BE2C (cell line): ENCODE data around the gene PDCD4.

ENCODE experiments used
- DNase-seq: peaks from one replicate; pipeline ENCODE4 v3.0.0-alpha.2; 2020
- H3K27me3 ChIP-seq: fragments of 250-450 bp; sonication (Bioruptor Pico); 2 replicates; pipeline ENCODE4 v1.5.1; 2020; ENCODE audit warnings: mild to moderate bottlenecking
- H3K36me3 ChIP-seq: fragments of 250-450 bp; sonication (Bioruptor Pico); 2 replicates; pipeline ENCODE4 v1.5.1; 2020; ENCODE audit warnings: mild to moderate bottlenecking
- H3K4me1 ChIP-seq: fragments of 250-450 bp; sonication (Bioruptor Pico); 2 replicates; pipeline ENCODE4 v1.5.1; 2020
- H3K4me3 ChIP-seq: 2 replicates; pipeline ENCODE4 v1.5.1; 2011; ENCODE audit warnings: low read depth, low read length
- H3K9me3 ChIP-seq: fragments of 250-450 bp; sonication (Bioruptor Pico); 2 replicates; pipeline ENCODE4 v1.5.1; 2020
- CTCF ChIP-seq: IDR thresholded peaks from 2 replicates; pipeline ENCODE4 v1.5.1; 2012; ENCODE audit warnings: mild to moderate bottlenecking, low read depth, low read length

Gene PDCD4

GRCh38 chr10:110919971-110920881, 48.5 kb downstream of the PDCD4 start:
- H3K4me1 ChIP-seq = no peaks in the 10 kb centered on the region
- TF ChIP-seq CTCF = no peak
- peak; percentile 44 for DNase-seq
- no peaks in the 10 kb centered on the region for H3K36me3 ChIP-seq
- H3K9me3 ChIP-seq = no peaks in the 10 kb centered on the region
- H3K4me3 ChIP-seq = peak overlapping the region; percentile 78
- no peaks in the 10 kb centered on the region for H3K27me3 ChIP-seq

GRCh38 chr10:110923856-110924493, 52.2 kb downstream of the PDCD4 start:
- Histone ChIP-seq H3K27me3 (no peaks in the 10 kb centered on the region), H3K36me3 (no peaks in the 10 kb centered on the region), H3K9me3 (no peaks in the 10 kb centered on the region), H3K4me1 (no peaks in the 10 kb centered on the region), H3K4me3 (no peak overlapping the region)
- no peak for DNase-seq
- no peak for TF ChIP-seq CTCF

- H3K36me3 ChIP-seq = no peaks in the 10 kb centered on the region
- no peak for DNase-seq
- no peaks in the 10 kb centered on the region for H3K4me1 ChIP-seq
- TF ChIP-seq CTCF = no peak
- no peak overlapping the region for H3K4me3 ChIP-seq
- no peaks in the 10 kb centered on the region for H3K27me3 ChIP-seq
- no peaks in the 10 kb centered on the region for H3K9me3 ChIP-seq
Observed at GRCh38 chr10:110927461-110927860, 55.7 kb downstream of the PDCD4 start.

- Histone ChIP-seq H3K4me3 (no peak overlapping the region), H3K4me1 (no peaks in the 10 kb centered on the region), H3K9me3 (no peaks in the 10 kb centered on the region), H3K27me3 (no peaks in the 10 kb centered on the region), H3K36me3 (no peaks in the 10 kb centered on the region)
- no peak for TF ChIP-seq CTCF
- DNase-seq = no peak
Observed at GRCh38 chr10:110931769-110932381, 60.1 kb downstream of the PDCD4 start.

- no peak for TF ChIP-seq CTCF
- DNase-seq = no peak
- Histone ChIP-seq H3K4me1 (no peaks in the 10 kb centered on the region), H3K4me3 (no peak overlapping the region), H3K9me3 (no peaks in the 10 kb centered on the region), H3K36me3 (no peaks in the 10 kb centered on the region), H3K27me3 (no peaks in the 10 kb centered on the region)
Observed at GRCh38 chr10:110932505-110933180, 60.9 kb downstream of the PDCD4 start.
